HCT116 (cell line): ENCODE results near the gene GLI3.

Experiments used
- CTCF ChIP-seq, 3 experiments: fragments of 200-600 bp in 1 of 3; sonication (generic) in 1 of 3; IDR thresholded peaks in 2 of 3; conservative IDR thresholded peaks in 1 of 3; 2 replicates each; pipeline ENCODE4 v1.5.1; 2012 to 2017; ENCODE audit warnings: low read depth in 2 of 3, low read length in 2 of 3, antibody characterized with exemption in 1 of 3, borderline replicate concordance in 1 of 3, control low read depth in 1 of 3, mild to moderate bottlenecking in 1 of 3, mixed read lengths in 1 of 3, mixed run types in 1 of 3, moderate library complexity in 1 of 3; ENCODE audit not compliant: insufficient read depth in 1 of 3
- POLR2AphosphoS5 ChIP-seq: IDR thresholded peaks from 2 replicates; pipeline ENCODE4 v1.6.1; 2011; ENCODE audit warnings: mild to moderate bottlenecking, low read depth, low read length, moderate library complexity
- RAD21 ChIP-seq: IDR thresholded peaks from 2 replicates; pipeline ENCODE4 v1.6.1; 2012; ENCODE audit warnings: low read depth, mild to moderate bottlenecking
- YY1 ChIP-seq: IDR thresholded peaks from 2 replicates; pipeline ENCODE4 v1.6.1; 2011; ENCODE audit warnings: low read length, low read depth, moderate library complexity, mild to moderate bottlenecking; ENCODE audit not compliant: insufficient replicate concordance; ENCODE audit errors: extremely low read depth

- TF ChIP-seq RAD21 = no peak
- TF ChIP-seq YY1 = no peak
- TF ChIP-seq POLR2AphosphoS5 = no peak
- no peak for TF ChIP-seq CTCF (IDR thresholded peaks at IDR 0.05 in 2 of 3, conservative IDR thresholded peaks at IDR 0.05 in 1 of 3; ENCODE audit: borderline replicate concordance in 1 of 3, insufficient read depth in 1 of 3, low read depth in 2 of 3, low read length in 2 of 3)
Measured at GRCh38 chr7:41955451-41955850, 281.6 kb downstream of the GLI3 start.
